Heart right ventricle (tissue), 16 donors: Measurements from ENCODE around the gene UPF2. TPM values are rescaled to one million over a fixed set of nuclear protein-coding genes. Genes with fewer than 3 reads are reported as not detected.
A peak's percentile ranks its signal among the peaks of the same experiment; 100 is the strongest.

ENCODE experiments used
- ATAC-seq, 8 donors: fragments of 200-7000 bp; cut with Tn5 transposase; one replicate each; pipeline ENCODE4 v1.9.1; 2020; ENCODE audit warnings: mild to moderate bottlenecking in 8 of 8, moderate library complexity in 8 of 8, moderate number of reproducible peaks in 1 of 8
- DNase-seq, 2 donors: peaks; one replicate each; pipeline ENCODE4 v3.0.0-alpha.2; 2020
- H3K27ac ChIP-seq, 10 donors: fragments of 200-600 bp; sonication (generic) in 2 of 10; one replicate each; pipeline versions ENCODE4 v1.5.0 to v1.8.0; 2020 to 2022; ENCODE audit warnings: mild to moderate bottlenecking in 3 of 10
- H3K27me3 ChIP-seq, 7 donors: fragments of 200-600 bp; one replicate each; pipeline ENCODE4 v1.8.0; 2021 to 2022; ENCODE audit warnings: mild to moderate bottlenecking in 2 of 7
- H3K36me3 ChIP-seq, 9 donors: fragments of 200-600 bp; sonication (generic) in 1 of 9; one replicate each; pipeline versions ENCODE4 v1.5.0 to v1.8.0; 2020 to 2022; ENCODE audit warnings: mild to moderate bottlenecking in 2 of 9
- H3K4me1 ChIP-seq, 9 donors: fragments of 200-600 bp; sonication (generic) in 1 of 9; one replicate each; pipeline versions ENCODE4 v1.5.0 to v1.8.0; 2020 to 2022; ENCODE audit warnings: mild to moderate bottlenecking in 4 of 9
- H3K4me3 ChIP-seq, 10 donors: fragments of 200-600 bp; sonication (generic) in 2 of 10; one replicate each; pipeline versions ENCODE4 v1.5.0 to v1.8.0; 2020 to 2022; ENCODE audit warnings: mild to moderate bottlenecking in 7 of 10, moderate library complexity in 2 of 10
- H3K9me3 ChIP-seq, 11 donors: fragments of 200-600 bp in 10 of 11; sonication (generic) in 2 of 11; one replicate each; pipeline versions ENCODE4 v1.5.0 to v1.8.0; 2013 to 2022; ENCODE audit warnings: mild to moderate bottlenecking in 2 of 11, control low read depth in 1 of 11, moderate library complexity in 1 of 11
- WGBS, 2 donors: extraction: QIAGEN DNeasy Blood & Tissue Kit; methylation state at CpG; one replicate each; pipeline ENCODE4 v1.1.7; 2013; ENCODE audit warnings: inconsistent platforms in 1 of 2; 5-methylcytosine and 5-hydroxymethylcytosine counted together
- intact Hi-C, 10 donors: fragments of 100-400 bp; cut with DNase I; formaldehyde crosslinking; loops; one replicate each; pipeline versions ENCODE4 v1.11.1 to v1.14.2; 2022
- long read RNA-seq, 3 donors: library from polyadenylated mRNA; unstranded; transcript quantifications; one replicate each; pipeline ENCODE4 v2.0.0, GENCODE V29; 2020 to 2021
- polyA plus RNA-seq, 2 donors: library from polyadenylated mRNA; stranded (reverse); fragments of 200-250 nt; gene quantifications; one replicate each; pipeline ENCODE4 v1.2.3, GENCODE V29; 2013
- total RNA-seq, 10 donors: library from RNA; stranded (reverse); fragmentation: NEBNext Ultra II Directional in 3 of 10; extraction: Animal tissue kit (Norgen Biotek cat#: 25700) in 3 of 10; gene quantifications; one replicate each; pipeline versions ENCODE4 v1.2.1 to v1.2.4, GENCODE V29; 2021 to 2023
- TF ChIP-seq, protein P1 (sequence below), 9 donors: fragments of 200-600 bp; sonication (generic) in 2 of 9; IDR thresholded peaks; one replicate each; pipeline versions ENCODE4 v1.5.0 to v1.8.0; 2021 to 2022; ENCODE audit warnings: antibody characterized with exemption in 9 of 9, mild to moderate bottlenecking in 5 of 9, moderate library complexity in 1 of 9
- donor health status: Arrhythmogenic right ventricular cardiomyopathy.
- donor health status: ischemic (EF 13 %, LVEDD 7.1; RV severe dilation, severe dysfunction).
- donor health status: healthy with polysubstance abuse.
- donor health status: DM: no; HTN: yes; CAD: no.
- donor health status: DM: no; HTN: no; CAD: no.
- donor health status: ischemic (EF 25% LVEDD 6.9; RV normal size, moderate dysfunction).
- donor health status: ischemic (EF 25% LVEDD 5.7; RV mildly dilated, moderate dysfunction).
- donor health status: healthy.
- donor health status: DM: yes; HTN: yes; CAD: no.
- donor health status: Ischemic cardiomyopathy.
- donor health status: ischemic (EF 35%, LVEDD 5.7; RV mildly dilated, moderate dysfunction).
- donor health status: nonischemic (EF 11% LVEDD 7.7; RV severe dilation, severe dysfunction).
- donor health status: DM: yes; HTN: yes; CAD: no.
- donor health status: PGD.
- donor health status: ischemic (EF 29% LVEDD 5.4; RV normal size, mild dysfunction).
- donor health status: nonischemic (EF 23%, LVEDD 6.1; RV moderate dilation, normal function).

UPF2 gene
- total RNA-seq, result 10 to 100 TPM; 12.1 to 20.2 (median 16.0) TPM
- polyA plus RNA-seq, result 10 to 100 TPM in 1 of 2 donors, 1 to 10 TPM in 1; 7.9 to 13.4 TPM
- long read RNA-seq, donor 1, full-length matches to known transcripts, result 14 of 35 reads
- long read RNA-seq, donor 1, partial matches to known transcripts, result 17 of 35 reads
- long read RNA-seq, donor 1, other reads (novel, unspliced or antisense), result 4 of 35 reads
- long read RNA-seq, donor 2, full-length matches to known transcripts, result 17 of 34 reads
- long read RNA-seq, donor 2, partial matches to known transcripts, result 9 of 34 reads
- long read RNA-seq, donor 2, other reads (novel, unspliced or antisense), result 8 of 34 reads
- long read RNA-seq, donor 3, full-length matches to known transcripts, result 4 of 25 reads
- long read RNA-seq, donor 3, partial matches to known transcripts, result 19 of 25 reads
- long read RNA-seq, donor 3, other reads (novel, unspliced or antisense), result 2 of 25 reads

- H3K36me3 ChIP-seq, result no peaks in the 10 kb centered on the region
- WGBS, 2 donors, result 3% methylated on average over 45 to 56 of the region's 56 CpGs
- TF ChIP-seq, protein P1, sequence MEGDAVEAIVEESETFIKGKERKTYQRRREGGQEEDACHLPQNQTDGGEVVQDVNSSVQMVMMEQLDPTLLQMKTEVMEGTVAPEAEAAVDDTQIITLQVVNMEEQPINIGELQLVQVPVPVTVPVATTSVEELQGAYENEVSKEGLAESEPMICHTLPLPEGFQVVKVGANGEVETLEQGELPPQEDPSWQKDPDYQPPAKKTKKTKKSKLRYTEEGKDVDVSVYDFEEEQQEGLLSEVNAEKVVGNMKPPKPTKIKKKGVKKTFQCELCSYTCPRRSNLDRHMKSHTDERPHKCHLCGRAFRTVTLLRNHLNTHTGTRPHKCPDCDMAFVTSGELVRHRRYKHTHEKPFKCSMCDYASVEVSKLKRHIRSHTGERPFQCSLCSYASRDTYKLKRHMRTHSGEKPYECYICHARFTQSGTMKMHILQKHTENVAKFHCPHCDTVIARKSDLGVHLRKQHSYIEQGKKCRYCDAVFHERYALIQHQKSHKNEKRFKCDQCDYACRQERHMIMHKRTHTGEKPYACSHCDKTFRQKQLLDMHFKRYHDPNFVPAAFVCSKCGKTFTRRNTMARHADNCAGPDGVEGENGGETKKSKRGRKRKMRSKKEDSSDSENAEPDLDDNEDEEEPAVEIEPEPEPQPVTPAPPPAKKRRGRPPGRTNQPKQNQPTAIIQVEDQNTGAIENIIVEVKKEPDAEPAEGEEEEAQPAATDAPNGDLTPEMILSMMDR (IDR thresholded peaks at IDR 0.05), result no peak
- ATAC-seq (peak; percentile 95 to 98 (median 97)), DNase-seq (peak; percentile 99)
- peak within 1 kb of the TSS; percentile 94 to 100 (median 98) for H3K4me3 ChIP-seq
- no peaks in the 10 kb centered on the region for H3K9me3 ChIP-seq
- intact Hi-C loops, result loop anchor here in 4 of 10 donors (1.0 to 2.0 kb wide), 2 partner anchors 25 to 26 kb away; partner anchors contain the start of gene DHTKD1 (in 4 of the 4)
- peak within 1 kb of the TSS; percentile 90 to 100 (median 98) for H3K27ac ChIP-seq
- H3K27me3 ChIP-seq, result no peaks in the 10 kb centered on the region
- peaks cover 0 to 23% (median 17%) of the 10 kb centered on the region in 9 donors for H3K4me1 ChIP-seq
Measured at GRCh38 chr10:12042797-12043651, at the start of gene UPF2. TSS of gene UPF2 (minus strand) at chr10:12042809. CDS start at chr10:12035423, 7,386 bp downstream.

DNA sequence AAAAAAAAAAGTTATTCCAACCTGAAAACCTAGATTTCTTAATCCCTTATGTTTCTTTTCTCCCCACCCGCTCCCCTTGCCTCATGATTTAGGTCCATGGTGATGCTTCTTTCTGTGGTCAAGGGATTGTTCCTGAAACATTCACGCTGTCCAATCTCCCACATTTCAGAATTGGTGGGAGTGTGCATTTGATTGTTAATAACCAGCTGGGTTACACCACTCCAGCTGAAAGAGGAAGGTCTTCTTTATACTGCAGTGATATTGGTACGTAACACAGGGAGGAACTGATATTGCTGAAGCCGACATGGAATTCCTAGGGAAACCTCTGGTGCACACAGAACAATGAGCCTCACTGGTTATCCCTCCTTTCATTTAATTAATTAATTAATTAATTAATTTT lies 48.8 kb upstream of the UPF2 start:
- Histone ChIP-seq H3K36me3 (peaks cover 0 to 97% (median 46%) of the 10 kb centered on the region in 9 donors), H3K4me1 (no peaks in the 10 kb centered on the region), H3K4me3 (no peak overlapping the region), H3K27ac (no peak overlapping the region), H3K27me3 (no peaks in the 10 kb centered on the region), H3K9me3 (no peaks in the 10 kb centered on the region)
- TF ChIP-seq, protein P1 (IDR thresholded peaks at IDR 0.05), result no peak
- DNase-seq (no peak), ATAC-seq (no peak)
- intact Hi-C loops, result no loop called here
- 94 to 98% methylated on average over 4 of the region's 4 CpGs for WGBS, 2 donors

- no peak for ATAC-seq
- TF ChIP-seq, protein P1 (IDR thresholded peaks at IDR 0.05), result no peak
- Histone ChIP-seq H3K27me3 (no peaks in the 10 kb centered on the region), H3K27ac (no peak overlapping the region), H3K36me3 (peaks cover 0 to 97% (median 47%) of the 10 kb centered on the region in 9 donors), H3K4me3 (no peak overlapping the region), H3K9me3 (no peaks in the 10 kb centered on the region), H3K4me1 (no peaks in the 10 kb centered on the region)
- intact Hi-C loops, result no loop called here
- 96% methylated on average over 14 of the region's 14 CpGs for WGBS, 2 donors
- no peak for DNase-seq
Measured at GRCh38 chr10:12088919-12089318, 46.3 kb upstream of the UPF2 start.

DNA sequence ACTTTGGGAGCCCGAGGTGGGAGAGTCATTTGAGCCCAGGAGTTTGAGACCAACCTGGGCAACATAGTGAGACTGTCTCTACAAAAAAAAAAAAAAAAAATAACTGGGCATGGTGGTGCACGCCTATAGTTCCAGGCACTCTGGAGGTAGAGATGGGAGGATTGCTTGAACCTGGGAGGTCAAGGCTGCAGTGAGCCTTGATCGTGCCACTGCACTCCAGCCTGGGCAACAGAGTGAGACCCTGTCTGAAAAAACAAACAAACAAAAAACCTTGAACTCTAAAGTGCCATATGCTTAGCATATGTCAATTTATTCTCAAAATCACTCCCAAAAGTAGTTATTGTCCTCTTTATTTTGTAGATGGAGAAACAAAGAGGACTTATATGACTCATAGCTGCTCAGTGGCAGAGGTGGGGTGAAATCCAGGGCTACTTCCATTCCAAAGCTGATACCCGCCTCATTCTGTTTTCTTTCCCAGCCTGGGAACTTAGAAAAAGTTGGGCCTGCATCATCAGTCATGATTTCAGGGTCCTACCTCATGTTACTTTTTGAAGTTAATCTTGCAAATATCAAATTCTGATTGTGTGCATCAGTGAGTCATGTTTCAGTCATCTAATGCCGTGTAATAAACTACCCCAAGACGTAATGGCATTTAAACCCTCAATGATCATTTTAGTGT lies 39.4 kb upstream of the UPF2 start:
- TF ChIP-seq, protein P1 (IDR thresholded peaks at IDR 0.05), result no peak
- Histone ChIP-seq H3K36me3 (peaks cover 0 to 71% (median 20%) of the 10 kb centered on the region in 9 donors), H3K27ac (no peak overlapping the region)

More for the DNA sequence above, 39.4 kb upstream of the UPF2 start:
- Histone ChIP-seq H3K4me1 (no peaks in the 10 kb centered on the region), H3K9me3 (no peaks in the 10 kb centered on the region), H3K4me3 (no peak overlapping the region), H3K27me3 (no peaks in the 10 kb centered on the region)
- ATAC-seq (no peak), DNase-seq (no peak)
- WGBS, 2 donors, result 91 to 96% methylated on average over 6 of the region's 6 CpGs
- intact Hi-C loops, result no loop called here
